HUES64 (cell line): ENCODE measurements around the gene FAM186B. TPM values are rescaled to one million over a fixed set of nuclear protein-coding genes. Genes with fewer than 3 reads are reported as not detected.
"Not testable (repeated sequence)": the region's sequence is repeated elsewhere in the genome, so short reads cannot be mapped to it uniquely, and the experiment has no call there.

Experiments used
- H3K27ac ChIP-seq: 2 replicates; pipeline ENCODE4 v1.7.0; 2013; ENCODE audit warnings: low read depth, low read length, inconsistent platforms
- H3K27me3 ChIP-seq: 2 replicates; pipeline ENCODE4 v1.6.1; 2013; ENCODE audit warnings: mild to moderate bottlenecking, low read length; ENCODE audit not compliant: insufficient read depth
- H3K36me3 ChIP-seq: 2 replicates; pipeline ENCODE4 v1.6.1; 2013; ENCODE audit warnings: mild to moderate bottlenecking, low read length; ENCODE audit not compliant: insufficient read depth
- H3K4me1 ChIP-seq: 2 replicates; pipeline ENCODE4 v1.6.1; 2013; ENCODE audit warnings: mild to moderate bottlenecking, low read length, moderate library complexity; ENCODE audit not compliant: insufficient read depth
- H3K4me3 ChIP-seq: 2 replicates; pipeline ENCODE4 v1.5.1; 2013; ENCODE audit warnings: mild to moderate bottlenecking, low read length, moderate library complexity
- H3K9ac ChIP-seq: 2 replicates; pipeline ENCODE4 v1.6.1; 2013; ENCODE audit warnings: mild to moderate bottlenecking, low read depth, low read length
- H3K9me3 ChIP-seq: 2 replicates; pipeline ENCODE4 v1.6.1; 2013; ENCODE audit warnings: low read depth, low read length; ENCODE audit not compliant: insufficient read depth
- WGBS: fragments of 150-250, 120-280 bp; methylation state at CpG from one replicate; pipeline ENCODE4 v1.1.7; 2013; ENCODE audit warnings: missing lambda C conversion rate; 5-methylcytosine and 5-hydroxymethylcytosine counted together
- polyA plus RNA-seq, 2 experiments: library from polyadenylated mRNA; stranded (reverse); fragments of 50-300 nt; gene quantifications; one replicate each; pipeline ENCODE4 v1.2.3, GENCODE V29; 2013

The FAM186B gene, protein sequence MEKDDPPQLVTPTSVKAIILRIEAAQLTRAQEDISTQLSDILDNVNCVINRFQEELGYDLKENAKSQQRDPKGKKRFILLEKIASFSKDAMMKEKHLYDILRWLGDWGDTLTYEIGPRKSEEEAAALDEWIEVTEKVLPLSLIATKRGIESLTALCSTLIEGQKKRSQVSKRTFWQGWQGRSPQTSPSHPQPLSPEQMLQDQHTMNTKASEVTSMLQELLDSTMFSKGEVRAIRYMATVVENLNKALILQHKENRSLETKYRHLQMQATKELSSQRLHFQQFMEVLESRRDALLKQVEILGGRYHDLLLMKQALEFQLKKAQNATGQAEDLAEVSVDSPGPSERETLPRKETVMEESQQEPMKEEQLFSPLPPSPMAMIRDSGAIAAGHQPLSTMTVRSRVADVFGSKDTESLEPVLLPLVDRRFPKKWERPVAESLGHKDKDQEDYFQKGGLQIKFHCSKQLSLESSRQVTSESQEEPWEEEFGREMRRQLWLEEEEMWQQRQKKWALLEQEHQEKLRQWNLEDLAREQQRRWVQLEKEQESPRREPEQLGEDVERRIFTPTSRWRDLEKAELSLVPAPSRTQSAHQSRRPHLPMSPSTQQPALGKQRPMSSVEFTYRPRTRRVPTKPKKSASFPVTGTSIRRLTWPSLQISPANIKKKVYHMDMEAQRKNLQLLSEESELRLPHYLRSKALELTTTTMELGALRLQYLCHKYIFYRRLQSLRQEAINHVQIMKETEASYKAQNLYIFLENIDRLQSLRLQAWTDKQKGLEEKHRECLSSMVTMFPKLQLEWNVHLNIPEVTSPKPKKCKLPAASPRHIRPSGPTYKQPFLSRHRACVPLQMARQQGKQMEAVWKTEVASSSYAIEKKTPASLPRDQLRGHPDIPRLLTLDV
- polyA plus RNA-seq (2013, experiment 1 of 2), result 0.10 TPM
- 0.13 TPM for polyA plus RNA-seq (2013, experiment 2 of 2)

- H3K4me3 ChIP-seq, H3K4me1 ChIP-seq, H3K27me3 ChIP-seq, H3K36me3 ChIP-seq, H3K9me3 ChIP-seq, H3K9ac ChIP-seq, H3K27ac ChIP-seq: not testable (repeated sequence)
- 96% methylated on average over 4 of the region's 4 CpGs for WGBS
Observed at GRCh38 chr12:49605539-49605938, at the start of gene FAM186B. Gene FAM186B (minus strand): TSS chr12:49605639. CDS start chr12:49605477, 162 bp downstream.

DNA sequence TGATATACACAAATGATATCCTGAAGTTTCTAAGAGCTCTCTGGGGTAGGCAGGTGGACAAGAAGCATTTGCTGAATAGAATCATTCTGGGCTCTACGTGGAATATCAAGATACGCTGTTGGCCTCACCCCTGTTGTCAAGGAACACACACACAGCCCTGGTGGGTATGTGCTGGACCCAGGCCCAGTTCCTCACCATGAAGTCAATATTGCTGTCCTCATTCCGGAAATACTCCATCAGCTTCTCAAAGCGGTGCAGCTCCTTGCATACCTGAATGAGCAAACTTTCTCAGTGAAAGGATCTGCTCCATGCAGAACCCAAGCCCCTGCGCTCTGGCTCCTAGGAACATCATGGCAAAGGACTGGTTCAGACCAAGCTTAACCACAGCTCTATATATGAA is 49.3 kb upstream of the FAM186B start:
- no peak overlapping the region for H3K9ac ChIP-seq
- no peaks in the 10 kb centered on the region for H3K4me1 ChIP-seq
- WGBS, result 96% methylated on average over 5 of the region's 5 CpGs
- no peaks in the 10 kb centered on the region for H3K27me3 ChIP-seq
- no peak overlapping the region for H3K4me3 ChIP-seq
- peaks cover 81% of the 10 kb centered on the region for H3K36me3 ChIP-seq
- H3K27ac ChIP-seq, result no peak overlapping the region
- H3K9me3 ChIP-seq, result no peaks in the 10 kb centered on the region

- Histone ChIP-seq H3K27ac (no peak overlapping the region), H3K9ac (no peak overlapping the region), H3K4me1 (no peaks in the 10 kb centered on the region), H3K9me3 (no peaks in the 10 kb centered on the region), H3K27me3 (no peaks in the 10 kb centered on the region), H3K36me3 (peaks cover 84% of the 10 kb centered on the region), H3K4me3 (no peak overlapping the region)
- WGBS, result 92% methylated on average over 4 of the region's 4 CpGs
Observed at GRCh38 chr12:49652921-49653520, 47.6 kb upstream of the FAM186B start.

- Histone ChIP-seq H3K27me3 (no peaks in the 10 kb centered on the region), H3K9me3 (no peaks in the 10 kb centered on the region), H3K36me3 (peaks cover 75% of the 10 kb centered on the region), H3K4me3 (no peak overlapping the region), H3K9ac (no peak overlapping the region), H3K27ac (no peak overlapping the region), H3K4me1 (no peaks in the 10 kb centered on the region)
- 80% methylated on average over 8 of the region's 8 CpGs for WGBS
Observed at GRCh38 chr12:49651855-49652254, 46.4 kb upstream of the FAM186B start.

DNA sequence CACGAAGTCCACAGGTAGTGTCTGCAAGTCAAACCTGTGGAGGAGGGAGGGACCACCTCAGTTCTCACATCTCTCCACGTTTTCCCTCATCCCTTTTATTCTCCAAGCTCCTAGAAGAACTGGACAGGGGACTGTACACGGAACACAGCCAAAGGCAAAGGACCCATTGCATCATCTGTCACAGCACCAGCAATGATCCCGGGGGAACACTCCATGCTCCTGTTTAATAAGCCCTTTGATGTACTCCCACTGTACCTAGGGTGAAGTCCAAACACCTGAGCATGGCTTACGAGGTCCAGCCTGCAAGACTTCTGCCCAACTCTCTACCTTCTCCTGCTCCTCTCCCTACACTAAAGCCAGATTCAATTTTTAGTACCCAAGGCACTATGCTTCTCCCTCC is 44.5 kb upstream of the FAM186B start:
- H3K36me3 ChIP-seq, result peaks cover 80% of the 10 kb centered on the region

DNA sequence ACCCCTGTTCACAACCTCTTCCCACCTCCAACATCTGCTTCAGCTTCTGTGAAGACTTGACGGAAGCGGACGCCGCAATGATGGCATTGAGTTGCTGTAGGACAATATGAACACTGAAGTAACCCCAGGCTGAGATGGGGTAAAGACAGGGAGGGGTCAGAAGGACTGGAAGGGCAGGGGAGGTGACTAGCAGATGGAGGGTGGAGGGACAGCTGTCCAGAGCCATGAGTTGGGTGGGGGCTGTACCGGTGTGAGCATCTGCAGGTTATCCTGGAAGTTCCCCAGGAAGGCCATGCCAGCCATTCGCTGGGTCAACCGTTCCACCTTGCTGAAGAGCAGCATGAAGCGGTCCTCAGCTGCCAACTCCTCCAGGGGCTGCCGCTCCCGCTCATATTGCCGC is 44.0 kb upstream of the FAM186B start:
- Histone ChIP-seq H3K9me3 (no peaks in the 10 kb centered on the region), H3K36me3 (peaks cover 78% of the 10 kb centered on the region), H3K27ac (no peak overlapping the region), H3K9ac (no peak overlapping the region), H3K27me3 (no peaks in the 10 kb centered on the region), H3K4me1 (no peaks in the 10 kb centered on the region), H3K4me3 (no peak overlapping the region)
- 97% methylated on average over 11 of the region's 11 CpGs for WGBS

More for the DNA sequence above, 44.5 kb upstream of the FAM186B start:
- Histone ChIP-seq H3K27me3 (no peaks in the 10 kb centered on the region), H3K9me3 (no peaks in the 10 kb centered on the region), H3K4me3 (no peak overlapping the region), H3K27ac (no peak overlapping the region), H3K9ac (no peak overlapping the region), H3K4me1 (no peaks in the 10 kb centered on the region)
- 88% methylated on average over 5 of the region's 5 CpGs for WGBS

- Histone ChIP-seq H3K27me3 (no peaks in the 10 kb centered on the region), H3K4me3 (no peak overlapping the region), H3K4me1 (no peaks in the 10 kb centered on the region), H3K36me3 (peaks cover 78% of the 10 kb centered on the region), H3K9me3 (no peaks in the 10 kb centered on the region), H3K9ac (no peak overlapping the region), H3K27ac (peak overlapping the region; percentile 34; the same call in 1 of the 2 replicates)
- WGBS, result 90% methylated on average over 3 of the region's 3 CpGs
Observed at GRCh38 chr12:49648712-49649003, 43.2 kb upstream of the FAM186B start.

- Histone ChIP-seq H3K4me1 (no peaks in the 10 kb centered on the region), H3K36me3 (peaks cover 76% of the 10 kb centered on the region), H3K27ac (peak overlapping the region; percentile 34; the same call in 1 of the 2 replicates), H3K9ac (no peak overlapping the region), H3K4me3 (no peak overlapping the region), H3K27me3 (no peaks in the 10 kb centered on the region), H3K9me3 (no peaks in the 10 kb centered on the region)
- WGBS, result 90% methylated on average over 15 of the region's 15 CpGs
Observed at GRCh38 chr12:49647827-49648711, 42.6 kb upstream of the FAM186B start.

- WGBS, result 89% methylated on average over 12 of the region's 12 CpGs
- Histone ChIP-seq H3K9ac (no peak overlapping the region), H3K4me3 (no peak overlapping the region), H3K9me3 (no peaks in the 10 kb centered on the region), H3K4me1 (no peaks in the 10 kb centered on the region), H3K27me3 (no peaks in the 10 kb centered on the region), H3K36me3 (peaks cover 80% of the 10 kb centered on the region), H3K27ac (no peak overlapping the region)
Observed at GRCh38 chr12:49646871-49647654, 41.6 kb upstream of the FAM186B start.

DNA sequence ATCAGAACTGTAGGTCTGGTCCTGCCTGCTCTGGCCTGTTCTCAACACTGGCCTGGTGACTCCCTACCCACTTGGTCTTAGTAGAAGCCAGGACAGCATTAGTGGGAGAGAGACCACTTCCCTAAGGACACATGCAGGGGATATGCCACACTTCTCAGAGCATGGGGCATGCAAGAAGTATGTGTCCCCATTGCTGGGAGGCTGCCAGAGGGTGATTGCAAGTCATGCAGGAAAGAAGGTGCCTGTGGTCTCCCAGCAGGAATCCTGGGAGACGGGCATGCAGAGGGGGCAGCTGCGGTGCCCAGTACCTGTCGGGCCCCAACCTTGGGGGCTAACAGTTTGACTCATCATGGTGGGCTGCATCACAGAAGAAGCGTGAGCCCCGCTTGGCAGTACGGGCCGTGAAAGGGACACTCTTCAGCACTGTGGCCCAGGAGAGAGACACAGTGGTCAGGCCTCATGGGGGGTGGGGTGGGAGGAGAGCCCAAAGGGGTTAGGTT is 40.9 kb upstream of the FAM186B start:
- H3K27ac ChIP-seq, result no peak overlapping the region
- H3K36me3 ChIP-seq, result peaks cover 81% of the 10 kb centered on the region
- H3K27me3 ChIP-seq, result no peaks in the 10 kb centered on the region
- H3K4me3 ChIP-seq, result no peak overlapping the region
- no peaks in the 10 kb centered on the region for H3K9me3 ChIP-seq
- H3K4me1 ChIP-seq, result no peaks in the 10 kb centered on the region
- no peak overlapping the region for H3K9ac ChIP-seq
- WGBS, result 96% methylated on average over 7 of the region's 7 CpGs
